GM08714 (cell line): ENCODE results near the gene PDE4D.

Experiments
- H3K4me3 ChIP-seq: fragments of 200-500 bp; sonication (Bioruptor generic); 2 replicates; pipeline ENCODE4 v1.5.1; 2014; ENCODE audit warnings: mild to moderate bottlenecking, low read length, inconsistent platforms
- ZNF274 ChIP-seq: IDR thresholded peaks from 2 replicates; pipeline ENCODE4 v1.6.1; 2012; ENCODE audit warnings: mild to moderate bottlenecking, low read depth, low read length

The PDE4D gene

DNA sequence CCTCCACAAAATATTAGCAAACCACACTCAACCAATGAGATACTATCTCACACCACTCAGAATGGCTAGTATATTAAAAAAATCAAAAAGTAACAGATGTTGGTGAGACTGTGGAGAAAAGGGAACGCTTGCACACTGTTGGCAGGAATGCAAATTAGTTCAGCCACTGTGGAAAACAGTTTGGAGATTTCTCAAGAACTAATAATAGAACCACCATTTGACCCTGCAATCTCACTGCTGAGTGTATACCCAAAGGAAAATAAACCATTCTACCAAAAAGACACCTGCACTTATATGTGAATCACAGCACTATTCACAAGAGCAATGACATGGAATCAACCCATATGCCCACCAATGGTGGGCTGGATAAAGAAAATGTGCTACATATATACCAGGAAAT lies 393.5 kb downstream of the PDE4D start:
- no peak for TF ChIP-seq ZNF274

GRCh38 chr5:59497207-59497606 lies 396.3 kb downstream of the PDE4D start:
- no peak overlapping the region for H3K4me3 ChIP-seq
- TF ChIP-seq ZNF274: no peak

More for the DNA sequence above, 393.5 kb downstream of the PDE4D start:
- H3K4me3 ChIP-seq: no peak overlapping the region

DNA sequence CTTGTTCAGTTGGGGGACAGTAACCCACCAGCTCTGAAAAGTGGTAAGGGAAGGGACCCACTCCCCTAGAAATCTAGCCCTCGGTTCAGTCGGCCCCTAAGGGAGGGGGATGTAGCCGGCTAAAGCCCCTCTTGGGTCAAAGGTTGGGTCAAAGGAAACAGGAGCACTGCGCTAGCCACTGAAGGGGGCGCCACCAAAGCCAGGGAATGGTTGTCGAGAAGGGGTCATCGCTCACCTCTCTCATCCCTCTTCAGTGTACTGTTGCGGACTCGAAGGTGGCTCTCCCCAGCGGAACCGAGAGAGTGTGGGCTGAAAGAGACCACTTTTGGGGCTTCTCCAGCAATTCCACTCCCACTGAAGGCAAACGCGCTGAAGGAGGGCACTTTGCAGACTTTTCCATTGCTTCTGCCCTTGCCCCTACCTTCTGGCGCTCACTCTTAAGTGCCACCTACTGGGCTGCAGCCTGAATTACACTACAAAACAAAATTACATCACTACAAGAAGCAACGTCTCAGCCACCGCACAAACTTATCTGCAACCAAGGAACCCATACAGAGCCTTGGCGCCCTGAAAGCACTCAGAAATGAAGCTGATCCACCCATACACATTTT lies 396.9 kb downstream of the PDE4D start:
- H3K4me3 ChIP-seq: no peak overlapping the region
- no peak for TF ChIP-seq ZNF274

GRCh38 chr5:59491945-59492344 lies 401.6 kb downstream of the PDE4D start:
- TF ChIP-seq ZNF274: no peak
- H3K4me3 ChIP-seq: no peak overlapping the region

DNA sequence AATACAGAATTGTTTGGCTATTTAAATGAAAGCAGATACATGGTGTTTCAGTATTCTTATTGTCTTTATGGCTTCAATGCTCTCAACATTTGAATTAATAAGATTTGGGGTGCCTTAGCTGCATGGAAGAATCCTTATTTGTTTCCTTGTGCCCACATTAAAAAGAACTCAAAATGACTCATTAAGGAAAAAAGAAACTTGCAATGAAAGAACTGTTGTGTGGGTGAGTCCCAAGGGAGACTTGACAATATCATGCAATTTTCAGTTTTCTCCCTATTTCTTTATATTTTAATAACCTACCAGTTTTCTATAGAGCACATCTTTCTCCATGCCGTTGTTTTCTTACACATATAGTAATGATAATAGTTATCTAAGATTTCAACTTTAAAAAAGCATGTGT lies 404.0 kb downstream of the PDE4D start:
- TF ChIP-seq ZNF274: no peak
- no peak overlapping the region for H3K4me3 ChIP-seq

DNA sequence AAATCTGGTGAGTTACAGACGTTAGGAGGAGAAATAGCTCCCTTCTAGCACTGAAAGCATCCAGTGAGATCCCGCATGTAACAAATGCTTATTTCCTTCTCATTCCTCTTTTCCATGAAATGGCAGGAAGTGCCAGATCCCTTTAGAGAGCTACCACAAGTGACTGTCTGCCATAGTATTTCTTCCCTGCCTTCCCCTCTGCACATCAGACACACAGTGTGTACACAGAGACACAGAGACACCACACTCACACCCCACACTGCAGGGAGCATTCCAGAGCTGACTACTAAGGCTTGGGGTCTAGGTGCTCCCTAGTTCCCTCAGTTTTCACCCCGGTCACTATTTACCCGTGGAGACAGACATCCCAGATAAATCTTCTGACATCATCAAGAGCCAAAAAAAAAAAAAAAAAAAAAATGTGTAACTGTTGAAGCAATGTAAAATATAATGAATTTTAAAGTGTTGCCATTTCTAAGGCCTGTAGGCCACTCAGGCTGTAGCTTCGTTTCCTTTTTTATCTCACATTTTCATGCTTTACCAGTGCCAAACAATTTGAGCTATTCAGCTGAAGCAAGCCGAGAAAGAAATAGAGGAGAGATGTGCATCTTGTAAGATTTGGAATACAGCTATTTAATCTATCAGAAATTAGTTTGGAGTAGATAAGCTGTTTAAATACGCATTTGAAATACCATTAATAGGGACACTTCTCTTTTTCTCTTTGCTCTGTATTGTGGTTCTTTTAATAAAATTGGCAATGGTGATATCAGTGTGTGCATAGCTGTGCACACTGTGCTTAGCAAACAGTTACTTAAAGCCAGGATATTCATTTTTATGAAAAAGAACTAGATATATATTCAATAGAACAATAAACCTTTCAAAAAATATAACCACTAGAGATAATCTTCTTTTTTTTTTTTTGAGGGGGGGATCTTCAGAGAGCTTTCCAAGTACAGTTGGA lies 405.5 kb downstream of the PDE4D start:
- no peak for TF ChIP-seq ZNF274
- H3K4me3 ChIP-seq: no peak overlapping the region

- no peak for TF ChIP-seq ZNF274
- H3K4me3 ChIP-seq: no peak overlapping the region
These were observed 406.3 kb downstream of the PDE4D start for GRCh38 chr5:59487068-59487686.

DNA sequence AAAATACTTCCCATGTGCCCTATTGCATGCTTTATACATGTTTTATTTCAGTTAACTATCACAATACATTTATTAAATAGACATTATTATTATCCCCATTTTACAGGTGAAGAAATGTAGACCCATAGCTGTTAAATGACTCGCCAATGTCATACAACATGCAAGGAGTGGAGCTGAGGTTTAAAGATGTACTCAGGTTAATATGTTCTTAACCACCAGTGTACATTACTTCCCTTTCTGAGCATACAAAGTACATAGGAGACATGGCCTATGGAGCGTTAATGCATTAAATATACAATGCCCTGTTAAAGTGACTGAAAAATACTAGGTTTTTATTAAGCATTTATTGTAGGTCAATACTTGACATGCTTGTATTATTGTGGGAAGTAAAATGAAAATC lies 407.0 kb downstream of the PDE4D start:
- no peak overlapping the region for H3K4me3 ChIP-seq
- no peak for TF ChIP-seq ZNF274

DNA sequence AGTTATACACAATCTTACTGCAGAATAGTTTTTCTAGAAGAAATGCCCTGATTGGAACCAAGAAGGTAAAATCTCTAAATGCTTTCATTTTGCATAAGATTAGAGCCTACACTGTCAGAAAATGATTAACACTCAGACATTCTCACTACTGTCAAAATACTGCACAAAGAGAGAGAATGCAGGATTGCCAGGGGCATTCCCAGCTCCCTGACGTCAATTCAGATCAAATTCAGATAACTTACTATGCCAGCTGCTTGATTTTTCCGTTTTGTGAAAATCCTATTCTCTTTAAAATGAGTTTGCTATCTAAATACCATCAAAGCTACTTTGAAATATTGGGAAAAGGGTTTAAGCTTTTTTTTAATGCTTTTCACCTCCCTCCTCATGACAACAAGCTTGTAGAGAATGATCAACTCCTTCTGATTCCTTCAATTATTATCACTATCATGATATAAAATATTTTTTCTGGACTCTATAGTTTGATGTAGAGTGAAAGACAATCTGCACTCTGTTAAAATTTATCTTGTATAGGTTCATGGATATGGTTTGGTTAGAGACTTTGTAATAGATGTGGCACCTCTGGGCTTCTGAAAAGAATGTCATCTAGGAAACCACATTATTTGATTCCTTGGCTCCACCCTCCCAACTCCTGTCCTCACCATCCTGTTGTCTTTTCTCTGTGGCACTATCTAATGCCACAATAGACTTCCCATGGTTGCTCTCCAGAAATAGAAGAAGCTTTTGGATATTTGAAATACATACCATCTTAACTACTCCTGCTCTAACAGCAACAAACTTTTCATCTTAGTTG lies 407.7 kb downstream of the PDE4D start:
- no peak for TF ChIP-seq ZNF274
- H3K4me3 ChIP-seq: no peak overlapping the region

GRCh38 chr5:59485107-59485506 lies 408.4 kb downstream of the PDE4D start:
- H3K4me3 ChIP-seq: no peak overlapping the region
- TF ChIP-seq ZNF274: no peak

DNA sequence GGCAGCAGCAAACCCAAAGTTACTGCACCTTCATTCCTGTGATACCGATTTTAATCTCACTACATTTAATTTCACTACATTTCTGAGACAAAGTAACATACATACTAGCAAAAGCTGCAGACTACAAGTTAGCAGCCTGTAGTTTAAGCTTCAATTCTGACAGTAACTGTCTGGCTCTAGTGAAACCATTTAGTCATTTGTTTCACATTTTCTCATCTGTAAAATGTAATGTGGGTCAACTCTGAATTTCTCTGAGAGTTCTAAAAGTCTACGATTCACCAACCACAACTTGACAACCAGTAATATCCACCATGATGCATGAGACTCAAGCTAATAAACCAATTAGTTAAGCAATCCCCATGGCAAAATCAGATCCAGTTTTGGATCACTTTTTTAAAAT lies 408.9 kb downstream of the PDE4D start:
- H3K4me3 ChIP-seq: no peak overlapping the region

DNA sequence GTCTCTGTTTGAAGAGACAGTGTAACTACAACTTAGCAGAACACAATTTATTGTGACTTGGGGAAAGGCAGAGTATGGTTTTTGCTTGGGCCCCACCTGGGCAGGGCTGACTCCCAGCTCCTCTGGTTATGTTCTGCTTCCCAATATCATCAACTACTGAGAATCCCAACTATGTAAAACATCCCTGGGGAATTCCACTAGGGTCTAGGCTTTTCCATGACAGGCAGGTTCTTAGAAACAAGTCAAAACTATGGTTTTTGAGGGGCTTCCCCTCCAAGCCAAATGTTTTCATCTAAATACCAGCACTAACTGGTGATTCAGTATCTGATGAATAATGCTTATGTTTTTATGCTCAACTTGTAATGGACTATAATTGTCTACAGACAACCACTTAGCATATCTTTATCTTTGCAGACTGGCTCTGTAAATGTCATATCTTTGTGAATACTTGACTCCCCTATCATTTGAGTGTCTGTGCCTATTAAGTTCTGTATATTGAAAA lies 409.5 kb downstream of the PDE4D start:
- no peak for TF ChIP-seq ZNF274
- no peak overlapping the region for H3K4me3 ChIP-seq

More for the DNA sequence above, 408.9 kb downstream of the PDE4D start:
- TF ChIP-seq ZNF274: no peak

DNA sequence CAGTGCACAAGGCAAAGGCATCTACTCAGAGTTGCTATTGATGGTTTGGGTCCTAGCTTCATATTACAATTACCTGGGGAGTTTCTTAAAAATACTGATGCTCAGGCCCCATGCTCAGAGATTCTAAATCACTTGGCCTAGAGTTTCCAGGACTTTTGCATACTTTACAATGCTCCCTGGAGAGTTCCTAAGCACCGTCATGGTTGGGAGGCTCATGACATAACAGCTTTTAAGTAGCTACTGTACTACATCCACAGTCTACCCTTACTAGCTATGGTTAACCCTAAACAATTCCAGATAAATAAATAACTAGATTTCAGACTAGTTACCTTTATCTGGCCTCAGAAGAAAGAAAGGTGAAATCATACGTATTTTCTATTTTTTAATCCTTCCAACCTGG lies 414.4 kb downstream of the PDE4D start:
- no peak overlapping the region for H3K4me3 ChIP-seq
- TF ChIP-seq ZNF274: no peak

DNA sequence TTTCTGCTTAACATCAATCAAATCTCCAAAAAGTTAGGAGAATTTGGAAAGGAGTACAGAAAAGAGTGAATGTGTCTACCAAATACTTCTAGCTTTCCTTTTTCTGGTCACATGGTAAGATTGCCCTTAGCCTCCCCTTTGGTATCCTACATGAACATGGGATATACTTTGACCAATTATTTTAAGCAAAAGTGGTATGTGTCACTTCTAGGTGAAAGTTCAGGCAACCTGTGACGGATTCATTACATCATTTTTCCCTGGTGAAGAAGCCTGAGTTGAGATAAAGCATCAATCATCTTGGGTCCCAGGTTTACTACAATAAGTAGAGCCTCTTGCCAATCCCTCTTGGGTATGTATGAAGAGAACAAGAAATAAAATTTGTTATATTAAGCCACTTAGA lies 419.2 kb downstream of the PDE4D start:
- TF ChIP-seq ZNF274: no peak
- no peak overlapping the region for H3K4me3 ChIP-seq
